Panc1 (cell line): ENCODE data around the gene MRFAP1L1. TPM values are rescaled to one million over a fixed set of nuclear protein-coding genes. Genes with fewer than 3 reads are reported as not detected.

ENCODE experiments used
- ATAC-seq: fragments of 200-7000 bp; cut with Tn5 transposase; 2 replicates; pipeline ENCODE4 v1.9.1; 2020; ENCODE audit warnings: mild to moderate bottlenecking, moderate library complexity
- BruUV-seq: library from RNA; stranded (reverse); fragments of 400-500 nt; replicated peaks from 2 replicates; lab custom pipeline; 2021; lab: Mats Ljungman, UMichigan
- CTCF ChIA-PET: fragments of 300-600 bp; sonication (Branson Sonifier 250); formaldehyde crosslinking; loops from one replicate; lab custom pipeline; 2022; ENCODE audit warnings: antibody characterized with exemption; lab: Charles Lee
- POLR2A ChIA-PET: fragments of 300-600 bp; sonication (Branson Sonifier 250); formaldehyde crosslinking; loops from one replicate; lab custom pipeline; 2022; ENCODE audit warnings: antibody characterized with exemption; lab: Charles Lee
- DNase-seq: peaks from one replicate; pipeline ENCODE4 v3.0.0-alpha.2; 2010; ENCODE audit warnings: low read depth, low spot score
- H3K27ac ChIP-seq: 2 replicates; pipeline ENCODE4 v1.5.1; 2011; ENCODE audit warnings: mild to moderate bottlenecking, low read length, inconsistent platforms
- H3K27me3 ChIP-seq: fragments of 200-500 bp; sonication (Bioruptor generic); 2 replicates; pipeline ENCODE4 v1.6.0; 2014; ENCODE audit warnings: low read length, inconsistent platforms; ENCODE audit not compliant: control insufficient read depth, insufficient read depth
- H3K36me3 ChIP-seq: fragments of 200-500 bp; sonication (Bioruptor generic); 2 replicates; pipeline ENCODE4 v1.5.1; 2014; ENCODE audit warnings: inconsistent platforms, mild to moderate bottlenecking, low read length, moderate library complexity; ENCODE audit not compliant: control insufficient read depth, insufficient read depth
- H3K4me1 ChIP-seq: 2 replicates; pipeline ENCODE4 v1.5.1; 2011; ENCODE audit warnings: inconsistent platforms, mild to moderate bottlenecking, low read length, moderate library complexity; ENCODE audit not compliant: control insufficient read depth, insufficient read depth
- H3K4me3 ChIP-seq, 2 experiments: 2 replicates each; pipeline ENCODE4 v1.5.1; 2011 to 2012; ENCODE audit warnings: low read depth in 2 of 2, low read length in 2 of 2, mild to moderate bottlenecking in 2 of 2, inconsistent platforms in 1 of 2, moderate library complexity in 1 of 2
- H3K9me3 ChIP-seq: fragments of 200-500 bp; sonication (Bioruptor generic); 2 replicates; pipeline ENCODE4 v1.5.1; 2014; ENCODE audit warnings: low read depth, mild to moderate bottlenecking, inconsistent platforms, low read length, moderate library complexity; ENCODE audit not compliant: control insufficient read depth, insufficient read depth
- POLR2AphosphoS5 ChIP-seq: IDR thresholded peaks from 2 replicates; pipeline ENCODE4 v1.6.1; 2012; ENCODE audit warnings: mild to moderate bottlenecking, low read depth, low read length, moderate library complexity
- REST ChIP-seq, 2 experiments: IDR thresholded peaks; 2 replicates each; pipeline ENCODE4 v1.6.1; 2011 to 2012; ENCODE audit warnings: low read depth in 2 of 2, control low read depth in 1 of 2, low read length in 1 of 2, mild to moderate bottlenecking in 1 of 2, moderate library complexity in 1 of 2; ENCODE audit not compliant: insufficient read depth in 1 of 2
- SIN3A ChIP-seq: IDR thresholded peaks from 2 replicates; pipeline ENCODE4 v1.6.1; 2012; ENCODE audit warnings: low read depth, mild to moderate bottlenecking, low read length, moderate library complexity, borderline replicate concordance; ENCODE audit not compliant: insufficient read depth
- TCF7L2 ChIP-seq: IDR thresholded peaks from 2 replicates; pipeline ENCODE4 v1.6.1; 2011; ENCODE audit warnings: mild to moderate bottlenecking, low read depth, low read length, inconsistent platforms
- in situ Hi-C: cut with HindIII; loops from 2 replicates; pipeline ENCODE4 v1.10.0; 2016; ENCODE audit warnings: low sequenced_read_pairs, low pct_unique_long_range_greater_than_20kb
- intact Hi-C: fragments of 100-400 bp; cut with micrococcal nuclease; formaldehyde crosslinking; loops from one replicate; pipeline ENCODE4 v1.10.0; 2022; ENCODE audit not compliant: unreplicated experiment
- total RNA-seq: library from RNA; stranded (reverse); gene quantifications from one replicate; pipeline ENCODE4 v1.2.1, GENCODE V29; 2021; ENCODE audit not compliant: unreplicated experiment
- TF ChIP-seq, protein P1 (sequence below): fragments of 450-650 bp; IDR thresholded peaks from 2 replicates; pipeline ENCODE4 v1.5.1; 2017; ENCODE audit warnings: mild to moderate bottlenecking

MRFAP1L1 gene
- total RNA-seq, 1 experiment from 2014 or later = 29.5 TPM

GRCh38 chr4:6753891-6754290 is 44.2 kb upstream of the MRFAP1L1 start:
- TF ChIP-seq POLR2AphosphoS5 (no peak), REST (IDR thresholded peaks at IDR 0.05; ENCODE audit: insufficient read depth in 1 of 2, low read depth in 2 of 2, low read length in 1 of 2) (no peak), SIN3A (no peak), TCF7L2 (no peak)
- TF ChIP-seq, protein P1, sequence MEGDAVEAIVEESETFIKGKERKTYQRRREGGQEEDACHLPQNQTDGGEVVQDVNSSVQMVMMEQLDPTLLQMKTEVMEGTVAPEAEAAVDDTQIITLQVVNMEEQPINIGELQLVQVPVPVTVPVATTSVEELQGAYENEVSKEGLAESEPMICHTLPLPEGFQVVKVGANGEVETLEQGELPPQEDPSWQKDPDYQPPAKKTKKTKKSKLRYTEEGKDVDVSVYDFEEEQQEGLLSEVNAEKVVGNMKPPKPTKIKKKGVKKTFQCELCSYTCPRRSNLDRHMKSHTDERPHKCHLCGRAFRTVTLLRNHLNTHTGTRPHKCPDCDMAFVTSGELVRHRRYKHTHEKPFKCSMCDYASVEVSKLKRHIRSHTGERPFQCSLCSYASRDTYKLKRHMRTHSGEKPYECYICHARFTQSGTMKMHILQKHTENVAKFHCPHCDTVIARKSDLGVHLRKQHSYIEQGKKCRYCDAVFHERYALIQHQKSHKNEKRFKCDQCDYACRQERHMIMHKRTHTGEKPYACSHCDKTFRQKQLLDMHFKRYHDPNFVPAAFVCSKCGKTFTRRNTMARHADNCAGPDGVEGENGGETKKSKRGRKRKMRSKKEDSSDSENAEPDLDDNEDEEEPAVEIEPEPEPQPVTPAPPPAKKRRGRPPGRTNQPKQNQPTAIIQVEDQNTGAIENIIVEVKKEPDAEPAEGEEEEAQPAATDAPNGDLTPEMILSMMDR = no peak
- Histone ChIP-seq H3K27me3 (no peaks in the 10 kb centered on the region), H3K4me3 (no peak overlapping the region), H3K4me1 (peaks cover 18% of the 10 kb centered on the region; the same call in 1 of the 2 replicates), H3K9me3 (no peaks in the 10 kb centered on the region), H3K27ac (no peak overlapping the region), H3K36me3 (no peaks in the 10 kb centered on the region)
- CTCF ChIA-PET = interaction anchor here (0.5 kb wide), 1 partner anchor 105 kb away, joined by 8 read pairs; no protein-coding TSS in a partner anchor
- POLR2A ChIA-PET = no interaction called here
- intact Hi-C loops = no loop called here
- no peak for DNase-seq
- BruUV-seq = no TSS peak
- in situ Hi-C loops = no loop called here
- no peak for ATAC-seq

DNA sequence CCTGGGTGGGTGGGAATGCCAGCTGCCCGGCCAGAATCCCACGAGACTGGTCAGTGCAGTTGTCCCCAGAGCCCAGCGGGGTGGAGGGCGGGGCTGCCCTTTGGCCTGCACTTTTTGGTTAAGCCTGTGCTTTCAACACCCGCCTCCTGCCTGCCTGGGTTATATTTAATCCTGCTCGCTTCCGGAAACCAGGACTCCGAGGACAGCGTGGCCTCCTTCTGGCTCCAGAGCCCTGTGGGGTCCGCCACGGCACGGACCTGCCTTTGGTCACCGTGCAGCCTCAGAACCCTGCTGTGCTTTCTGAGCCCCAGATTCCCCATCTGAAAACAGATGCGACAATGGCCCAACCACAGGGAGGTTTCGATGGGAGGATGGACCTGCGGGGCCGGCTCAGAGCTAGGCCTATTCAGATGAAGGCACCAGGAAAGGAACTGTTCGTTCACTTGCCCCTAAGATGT is 43.5 kb upstream of the MRFAP1L1 start:
- in situ Hi-C loops = no loop called here

More for the DNA sequence above, 43.5 kb upstream of the MRFAP1L1 start:
- ATAC-seq (no peak), DNase-seq (no peak)
- intact Hi-C loops = no loop called here
- no TSS peak for BruUV-seq
- POLR2A ChIA-PET = no interaction called here
- CTCF ChIA-PET = no interaction called here
- no peak for TF ChIP-seq REST (IDR thresholded peaks at IDR 0.05; ENCODE audit: insufficient read depth in 1 of 2, low read depth in 2 of 2, low read length in 1 of 2)
- no peak for TF ChIP-seq POLR2AphosphoS5
- TF ChIP-seq SIN3A = no peak
- TF ChIP-seq, protein P1 = no peak
- no peak for TF ChIP-seq TCF7L2
- no peak overlapping the region for H3K27ac ChIP-seq
- H3K36me3 ChIP-seq = no peaks in the 10 kb centered on the region
- peaks cover 22% of the 10 kb centered on the region for H3K4me1 ChIP-seq
- no peaks in the 10 kb centered on the region for H3K27me3 ChIP-seq
- H3K4me3 ChIP-seq = no peak overlapping the region
- H3K9me3 ChIP-seq = no peaks in the 10 kb centered on the region
